KMS-11 (cell line): Measurements from ENCODE around the gene PRDM16.

Source experiments
- H2AFZ ChIP-seq: fragments of 200-600 bp; sonication (generic); 2 replicates; pipeline ENCODE4 v1.6.1; 2016; ENCODE audit warnings: antibody characterized with exemption, mixed run types, low read depth
- H3K27ac ChIP-seq: fragments of 200-600 bp; sonication (generic); 2 replicates; pipeline ENCODE4 v1.6.1; 2016; ENCODE audit warnings: mild to moderate bottlenecking, mixed run types
- H3K27me3 ChIP-seq: fragments of 200-600 bp; sonication (generic); 2 replicates; pipeline ENCODE4 v1.6.1; 2017; ENCODE audit warnings: mild to moderate bottlenecking, low read depth, mixed run types, moderate library complexity; ENCODE audit not compliant: insufficient read depth
- H3K36me3 ChIP-seq: fragments of 200-600 bp; sonication (generic); 2 replicates; pipeline ENCODE4 v1.6.1; 2017; ENCODE audit warnings: mild to moderate bottlenecking, mixed run types; ENCODE audit not compliant: insufficient read depth
- H3K4me1 ChIP-seq: fragments of 200-600 bp; sonication (generic); 2 replicates; pipeline ENCODE4 v1.6.1; 2016; ENCODE audit warnings: mild to moderate bottlenecking, low read depth, mixed run types; ENCODE audit not compliant: poor library complexity, severe bottlenecking
- H3K4me2 ChIP-seq: fragments of 200-600 bp; sonication (generic); 2 replicates; pipeline ENCODE4 v1.7.0; 2016; ENCODE audit warnings: mild to moderate bottlenecking, mixed run types
- H3K4me3 ChIP-seq: fragments of 200-600 bp; sonication (generic); IDR thresholded peaks from 2 replicates; pipeline ENCODE4 v1.6.1; 2017; ENCODE audit warnings: low read depth, low read length, mixed read lengths; ENCODE audit not compliant: insufficient read depth
- H3K79me2 ChIP-seq: fragments of 200-600 bp; sonication (generic); 2 replicates; pipeline ENCODE4 v1.6.1; 2016; ENCODE audit warnings: low read depth, mixed run types; ENCODE audit not compliant: insufficient read depth
- H3K9ac ChIP-seq: fragments of 200-600 bp; sonication (generic); 2 replicates; pipeline ENCODE4 v1.6.1; 2016; ENCODE audit warnings: mild to moderate bottlenecking, mixed run types
- H4K20me1 ChIP-seq: fragments of 200-600 bp; sonication (generic); 2 replicates; pipeline ENCODE4 v1.6.1; 2016; ENCODE audit warnings: mild to moderate bottlenecking, mixed run types; ENCODE audit not compliant: insufficient read depth
- CTCF ChIP-seq: fragments of 200-600 bp; sonication (generic); conservative IDR thresholded peaks from 2 replicates; pipeline ENCODE4 v1.6.1; 2017; ENCODE audit warnings: low read depth, mild to moderate bottlenecking, antibody characterized with exemption, low read length, moderate library complexity, mixed read lengths

The PRDM16 gene

GRCh38 chr1:3176820-3177219, 107.8 kb downstream of the PRDM16 start:
- H3K4me3 ChIP-seq: no peak overlapping the region
- H3K79me2 ChIP-seq: no peaks in the 10 kb centered on the region
- peaks cover 13% of the 10 kb centered on the region; the same call in 1 of the 2 replicates for H3K27me3 ChIP-seq
- no peak overlapping the region for H3K4me2 ChIP-seq
- no peak overlapping the region for H3K9ac ChIP-seq
- H3K27ac ChIP-seq: no peak overlapping the region
- no peaks in the 10 kb centered on the region for H3K36me3 ChIP-seq
- H2AFZ ChIP-seq: no peak overlapping the region
- H4K20me1 ChIP-seq: no peaks in the 10 kb centered on the region
- H3K4me1 ChIP-seq: no peaks in the 10 kb centered on the region
- no peak for TF ChIP-seq CTCF

DNA sequence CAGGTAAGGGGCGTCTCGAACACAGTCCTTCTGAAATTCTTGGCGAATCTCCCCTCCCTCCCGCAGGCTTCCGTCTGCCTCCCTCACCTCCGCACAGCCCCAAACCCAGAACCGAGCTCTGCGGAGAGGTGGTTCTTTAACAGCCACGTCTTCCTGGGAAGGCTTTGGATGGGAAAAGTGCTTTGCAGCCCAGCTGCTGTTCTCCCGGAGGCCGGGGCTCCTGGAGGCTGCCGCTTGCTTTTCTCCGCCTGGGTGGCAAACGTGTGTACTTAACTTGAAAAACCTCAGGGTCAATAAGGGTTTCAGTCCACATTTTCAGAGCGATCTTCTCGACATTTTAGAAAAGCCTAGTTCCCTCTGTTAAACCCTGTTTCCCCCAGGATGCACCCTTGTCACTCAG, 109.3 kb downstream of the PRDM16 start:
- H3K27me3 ChIP-seq: peaks cover 9% of the 10 kb centered on the region; the same call in 1 of the 2 replicates
- H3K27ac ChIP-seq: no peak overlapping the region
- H3K79me2 ChIP-seq: no peaks in the 10 kb centered on the region
- H3K4me1 ChIP-seq: no peaks in the 10 kb centered on the region
- H2AFZ ChIP-seq: no peak overlapping the region
- no peaks in the 10 kb centered on the region for H3K36me3 ChIP-seq
- no peak overlapping the region for H3K4me3 ChIP-seq
- no peaks in the 10 kb centered on the region for H4K20me1 ChIP-seq
- H3K9ac ChIP-seq: no peak overlapping the region
- H3K4me2 ChIP-seq: no peak overlapping the region
- no peak for TF ChIP-seq CTCF

- no peak overlapping the region for H3K27ac ChIP-seq
- no peak overlapping the region for H3K4me3 ChIP-seq
- H3K4me2 ChIP-seq: no peak overlapping the region
- H3K27me3 ChIP-seq: no peaks in the 10 kb centered on the region; the same call in 1 of the 2 replicates
- no peaks in the 10 kb centered on the region for H3K4me1 ChIP-seq
- no peaks in the 10 kb centered on the region for H3K36me3 ChIP-seq
- H3K79me2 ChIP-seq: no peaks in the 10 kb centered on the region
- TF ChIP-seq CTCF: no peak
- no peak overlapping the region for H2AFZ ChIP-seq
- no peaks in the 10 kb centered on the region for H4K20me1 ChIP-seq
- no peak overlapping the region for H3K9ac ChIP-seq
Measured at GRCh38 chr1:3179471-3179870, 110.5 kb downstream of the PRDM16 start.

DNA sequence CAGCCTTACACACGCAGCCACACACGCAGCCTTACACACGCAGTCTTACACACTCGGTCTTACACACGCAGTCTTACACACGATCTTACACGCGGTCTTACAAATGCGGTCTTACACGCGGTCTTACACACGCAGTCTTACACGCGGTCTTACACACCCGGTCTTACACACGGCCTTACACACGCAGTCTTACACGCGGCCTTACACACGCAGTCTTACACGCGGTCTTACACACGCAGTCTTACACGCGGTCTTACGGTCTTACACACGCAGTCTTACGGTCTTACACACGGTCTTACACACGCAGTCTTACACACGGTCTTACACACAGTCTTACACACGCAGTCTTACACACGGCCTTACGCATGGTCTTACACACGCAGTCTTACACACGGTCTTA, 111.9 kb downstream of the PRDM16 start:
- no peak overlapping the region for H3K4me3 ChIP-seq
- H3K4me2 ChIP-seq: no peak overlapping the region
- no peak for TF ChIP-seq CTCF
- H3K27ac ChIP-seq: no peak overlapping the region
- peaks cover 9% of the 10 kb centered on the region for H3K27me3 ChIP-seq
- H3K9ac ChIP-seq: no peak overlapping the region
- no peaks in the 10 kb centered on the region for H3K4me1 ChIP-seq
- no peaks in the 10 kb centered on the region for H4K20me1 ChIP-seq
- H2AFZ ChIP-seq: no peak overlapping the region
- no peaks in the 10 kb centered on the region for H3K36me3 ChIP-seq
- no peaks in the 10 kb centered on the region for H3K79me2 ChIP-seq
